ENCODE data around the gene PIP4P1. TPM values are rescaled to one million over a fixed set of nuclear protein-coding genes. Genes with fewer than 3 reads are reported as not detected.

The PIP4P1 gene
- total and polyA plus RNA-seq, 9 of the 15 experiments (the other 6 are each of a cell fraction or from before 2014, with no cell fraction given), result 5.3 to 20.9 (median 10.7) TPM

DNA sequence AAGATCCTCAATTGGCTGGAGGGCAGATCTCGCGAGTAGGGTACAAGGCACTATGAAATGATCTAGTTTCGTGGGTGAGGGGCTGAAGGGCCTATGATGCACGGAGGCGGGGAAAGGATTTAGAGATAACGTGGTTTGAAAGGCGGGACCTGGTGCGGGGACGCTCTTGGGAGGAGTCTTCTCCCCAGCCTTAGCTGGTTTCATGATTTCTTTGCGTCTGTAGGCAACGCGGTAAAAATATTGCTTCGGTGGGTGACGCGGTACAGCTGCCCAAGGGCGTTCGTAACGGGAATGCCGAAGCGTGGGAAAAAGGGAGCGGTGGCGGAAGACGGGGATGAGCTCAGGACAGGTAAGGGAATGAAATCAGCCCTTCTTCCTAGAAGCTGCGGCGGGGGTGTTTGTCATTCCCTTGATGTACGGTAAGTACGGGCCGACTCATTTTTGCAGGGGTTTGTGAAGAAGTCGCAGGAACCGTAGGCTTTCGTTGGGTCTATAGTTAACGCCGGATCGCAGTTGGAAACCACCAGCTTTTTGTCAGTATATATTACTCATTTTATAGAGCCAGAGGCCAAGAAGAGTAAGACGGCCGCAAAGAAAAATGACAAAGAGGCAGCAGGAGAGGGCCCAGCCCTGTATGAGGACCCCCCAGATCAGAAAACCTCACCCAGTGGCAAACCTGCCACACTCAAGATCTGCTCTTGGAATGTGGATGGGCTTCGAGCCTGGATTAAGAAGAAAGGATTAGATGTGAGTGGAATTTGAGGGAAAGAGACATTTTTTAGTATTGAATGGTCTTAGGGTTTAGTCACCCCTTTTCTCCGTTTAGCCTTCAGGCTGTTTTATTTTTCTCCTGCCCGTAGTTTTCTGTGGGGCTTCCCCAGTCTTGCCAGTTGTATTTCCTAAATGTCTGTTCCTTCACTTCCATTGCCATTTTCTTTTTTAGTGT is 5.6 kb downstream of the PIP4P1 start (continued):
- TF ChIP-seq PTBP1 (IDR thresholded peaks at IDR 0.05; ENCODE audit: low read depth, low read length), result no peak
- TF ChIP-seq, protein P1, sequence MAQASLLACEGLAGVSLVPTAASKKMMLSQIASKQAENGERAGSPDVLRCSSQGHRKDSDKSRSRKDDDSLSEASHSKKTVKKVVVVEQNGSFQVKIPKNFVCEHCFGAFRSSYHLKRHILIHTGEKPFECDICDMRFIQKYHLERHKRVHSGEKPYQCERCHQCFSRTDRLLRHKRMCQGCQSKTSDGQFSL (CRISPR knock-in tag; IDR thresholded peaks at IDR 0.05), result no peak
- TF ChIP-seq, protein P1 (tag; IDR thresholded peaks at IDR 0.05), result no peak
- TF ChIP-seq SIRT6 (IDR thresholded peaks at IDR 0.05; ENCODE audit: low read depth, low read length), result no peak
- no peak for TF ChIP-seq HNRNPLL (IDR thresholded peaks at IDR 0.05; ENCODE audit: low read depth, low read length, poor library complexity, severe bottlenecking)
- TF ChIP-seq, protein P2, sequence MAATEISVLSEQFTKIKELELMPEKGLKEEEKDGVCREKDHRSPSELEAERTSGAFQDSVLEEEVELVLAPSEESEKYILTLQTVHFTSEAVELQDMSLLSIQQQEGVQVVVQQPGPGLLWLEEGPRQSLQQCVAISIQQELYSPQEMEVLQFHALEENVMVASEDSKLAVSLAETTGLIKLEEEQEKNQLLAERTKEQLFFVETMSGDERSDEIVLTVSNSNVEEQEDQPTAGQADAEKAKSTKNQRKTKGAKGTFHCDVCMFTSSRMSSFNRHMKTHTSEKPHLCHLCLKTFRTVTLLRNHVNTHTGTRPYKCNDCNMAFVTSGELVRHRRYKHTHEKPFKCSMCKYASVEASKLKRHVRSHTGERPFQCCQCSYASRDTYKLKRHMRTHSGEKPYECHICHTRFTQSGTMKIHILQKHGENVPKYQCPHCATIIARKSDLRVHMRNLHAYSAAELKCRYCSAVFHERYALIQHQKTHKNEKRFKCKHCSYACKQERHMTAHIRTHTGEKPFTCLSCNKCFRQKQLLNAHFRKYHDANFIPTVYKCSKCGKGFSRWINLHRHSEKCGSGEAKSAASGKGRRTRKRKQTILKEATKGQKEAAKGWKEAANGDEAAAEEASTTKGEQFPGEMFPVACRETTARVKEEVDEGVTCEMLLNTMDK (IDR thresholded peaks at IDR 0.05; ENCODE audit: borderline replicate concordance, insufficient read depth, low read depth, low read length, poor library complexity, severe bottlenecking), result no peak
- TF ChIP-seq, protein P3, sequence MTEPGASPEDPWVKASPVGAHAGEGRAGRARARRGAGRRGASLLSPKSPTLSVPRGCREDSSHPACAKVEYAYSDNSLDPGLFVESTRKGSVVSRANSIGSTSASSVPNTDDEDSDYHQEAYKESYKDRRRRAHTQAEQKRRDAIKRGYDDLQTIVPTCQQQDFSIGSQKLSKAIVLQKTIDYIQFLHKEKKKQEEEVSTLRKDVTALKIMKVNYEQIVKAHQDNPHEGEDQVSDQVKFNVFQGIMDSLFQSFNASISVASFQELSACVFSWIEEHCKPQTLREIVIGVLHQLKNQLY (CRISPR knock-in tag; conservative IDR thresholded peaks at IDR 0.05), result no peak
- no peak for TF ChIP-seq DNMT1 (IDR thresholded peaks at IDR 0.05)
- TF ChIP-seq, protein P4, sequence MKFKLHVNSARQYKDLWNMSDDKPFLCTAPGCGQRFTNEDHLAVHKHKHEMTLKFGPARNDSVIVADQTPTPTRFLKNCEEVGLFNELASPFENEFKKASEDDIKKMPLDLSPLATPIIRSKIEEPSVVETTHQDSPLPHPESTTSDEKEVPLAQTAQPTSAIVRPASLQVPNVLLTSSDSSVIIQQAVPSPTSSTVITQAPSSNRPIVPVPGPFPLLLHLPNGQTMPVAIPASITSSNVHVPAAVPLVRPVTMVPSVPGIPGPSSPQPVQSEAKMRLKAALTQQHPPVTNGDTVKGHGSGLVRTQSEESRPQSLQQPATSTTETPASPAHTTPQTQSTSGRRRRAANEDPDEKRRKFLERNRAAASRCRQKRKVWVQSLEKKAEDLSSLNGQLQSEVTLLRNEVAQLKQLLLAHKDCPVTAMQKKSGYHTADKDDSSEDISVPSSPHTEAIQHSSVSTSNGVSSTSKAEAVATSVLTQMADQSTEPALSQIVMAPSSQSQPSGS (CRISPR knock-in tag; IDR thresholded peaks at IDR 0.05), result no peak
- no peak for TF ChIP-seq ZNF699 (CRISPR knock-in tag; IDR thresholded peaks at IDR 0.05; ENCODE audit: insufficient replicate concordance)
- TF ChIP-seq, protein P5, sequence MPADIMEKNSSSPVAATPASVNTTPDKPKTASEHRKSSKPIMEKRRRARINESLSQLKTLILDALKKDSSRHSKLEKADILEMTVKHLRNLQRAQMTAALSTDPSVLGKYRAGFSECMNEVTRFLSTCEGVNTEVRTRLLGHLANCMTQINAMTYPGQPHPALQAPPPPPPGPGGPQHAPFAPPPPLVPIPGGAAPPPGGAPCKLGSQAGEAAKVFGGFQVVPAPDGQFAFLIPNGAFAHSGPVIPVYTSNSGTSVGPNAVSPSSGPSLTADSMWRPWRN (IDR thresholded peaks at IDR 0.05; ENCODE audit: low read depth), result no peak
- no peak for TF ChIP-seq NR2C2 (CRISPR knock-in tag; IDR thresholded peaks at IDR 0.05)
- peak; percentile 3; the same call in 1 of the 2 replicates for TF ChIP-seq NR2C2 (tag; IDR thresholded peaks at IDR 0.05)
- TF ChIP-seq SMARCB1 (IDR thresholded peaks at IDR 0.05; ENCODE audit: insufficient read length, low read depth), result no peak
- TF ChIP-seq STAT5B (CRISPR knock-in tag; IDR thresholded peaks at IDR 0.05), result no peak
- 0 out of 4 replicates have a peak, but pooled peaks of 1 of the 2 experiments have one; percentile 24 for TF ChIP-seq TEAD1 (CRISPR knock-in tag; IDR thresholded peaks at IDR 0.05)
- no peak for TF ChIP-seq ZNF695 (CRISPR knock-in tag; IDR thresholded peaks at IDR 0.05)
- TF ChIP-seq POLR2AphosphoS5 (IDR thresholded peaks at IDR 0.05; ENCODE audit: control insufficient read depth, insufficient read depth, low read depth, low read length), result no peak
- TF ChIP-seq ARID1B (IDR thresholded peaks at IDR 0.05), result peak; percentile 43; the same call in 1 of the 2 replicates
- no peak for TF ChIP-seq JUN (IDR thresholded peaks at IDR 0.05; ENCODE audit: borderline replicate concordance, low read depth, low read length)
- no peak for TF ChIP-seq JUN (CRISPR knock-in tag; IDR thresholded peaks at IDR 0.05; ENCODE audit: borderline replicate concordance)
